ENCODE results near the gene CDKN2B.

The CDKN2B gene

GRCh38 chr9:21993893-21994555 lies 15.1 kb downstream of the CDKN2B start, which contains the start of gene CDKN2A:
TSS of gene CDKN2A (minus strand) at chr9:21994392.
- FAIRE-seq = no peak

- FAIRE-seq = no peak
These were observed 16.1 kb downstream of the CDKN2B start for GRCh38 chr9:21993007-21993406.

- no peak for FAIRE-seq
These were observed 17.8 kb downstream of the CDKN2B start for GRCh38 chr9:21991072-21991959.

- FAIRE-seq = no peak
These were observed 19.5 kb downstream of the CDKN2B start for GRCh38 chr9:21989440-21990189.

GRCh38 chr9:21988056-21988990 lies 20.8 kb downstream of the CDKN2B start:
- FAIRE-seq = no peak

- no peak for FAIRE-seq
These were observed 23.0 kb downstream of the CDKN2B start for GRCh38 chr9:21985964-21986667.

GRCh38 chr9:21984101-21984500 lies 25.0 kb downstream of the CDKN2B start:
- no peak for FAIRE-seq

GRCh38 chr9:21983561-21983935 lies 25.6 kb downstream of the CDKN2B start:
- FAIRE-seq = no peak

- FAIRE-seq = no peak
These were observed 26.1 kb downstream of the CDKN2B start for GRCh38 chr9:21982861-21983560.

GRCh38 chr9:21982391-21982790 lies 26.7 kb downstream of the CDKN2B start:
- FAIRE-seq = no peak

GRCh38 chr9:21976334-21976875 lies 32.7 kb downstream of the CDKN2B start:
- no peak for FAIRE-seq

GRCh38 chr9:21974722-21975409 lies 34.2 kb downstream of the CDKN2B start:
- no peak for FAIRE-seq

GRCh38 chr9:21974343-21974721 lies 34.8 kb downstream of the CDKN2B start:
- FAIRE-seq = no peak

- no peak for FAIRE-seq
These were observed 36.7 kb downstream of the CDKN2B start for GRCh38 chr9:21972361-21972760.

GRCh38 chr9:21970800-21971640 lies 38.1 kb downstream of the CDKN2B start:
- no peak for FAIRE-seq

GRCh38 chr9:21969951-21970799 lies 38.9 kb downstream of the CDKN2B start:
- FAIRE-seq = no peak

- FAIRE-seq = no peak
These were observed 39.8 kb downstream of the CDKN2B start for GRCh38 chr9:21969011-21969940.

Measured in G401.6 (cell line).